ENCODE results near the gene GNG3.

GNG3 gene

GRCh38 chr11:62678770-62679696, 28.4 kb upstream of the GNG3 start, which contains the start of gene UBXN1:
Gene UBXN1, minus strand, starts transcription at chr11:62679073. Its CDS starts 150 bp downstream, at chr11:62678923.
- Histone ChIP-seq H3K4me2 (ENCODE audit: low read length, poor library complexity, severe bottlenecking) (peak within 1 kb of the TSS; percentile 72), H3K14ac (ENCODE audit: low read length in 2 of 2) (peak within 1 kb of the TSS in 1 of 2 experiments; percentile 83), H3K79me1 (replicated peaks; ENCODE audit: low read length, poor library complexity, severe bottlenecking) (peaks cover 9% of the 10 kb centered on the region), H3K4me3 (ENCODE audit: insufficient read depth in 1 of 2, low read depth in 1 of 2, low read length in 2 of 2) (peak within 1 kb of the TSS; percentile 98), H3K36me3 (ENCODE audit: control insufficient read depth in 1 of 2, insufficient read depth in 2 of 2, low read depth in 1 of 2, low read length in 2 of 2) (peaks cover 13 to 33% of the 10 kb centered on the region in 2 experiments), H3K9me3 (ENCODE audit: control insufficient read depth, low read length) (no peaks in the 10 kb centered on the region), H2BK12ac (ENCODE audit: low read length in 2 of 2) (peak within 1 kb of the TSS in 1 of 2 experiments; percentile 43), H3K9ac (ENCODE audit: low read length) (peak within 1 kb of the TSS; percentile 98), H2BK15ac (ENCODE audit: low read depth, poor library complexity, severe bottlenecking) (peak within 1 kb of the TSS; percentile 55), H4K91ac (ENCODE audit: low read length) (peak within 1 kb of the TSS; percentile 79), H3K23ac (ENCODE audit: low read length in 2 of 2) (no peak within 1 kb of the TSS), H2BK120ac (ENCODE audit: low read depth, low read length) (no peak within 1 kb of the TSS), H2AFZ (ENCODE audit: low read depth, low read length) (peak within 1 kb of the TSS; percentile 80), H3K27ac (ENCODE audit: low read length, poor library complexity, severe bottlenecking) (peak within 1 kb of the TSS; percentile 50), H3K4ac (ENCODE audit: low read depth in 1 of 2, low read length in 2 of 2) (peak within 1 kb of the TSS; percentile 76 to 90), H4K8ac (ENCODE audit: low read length) (peak within 1 kb of the TSS; percentile 91), H2AK5ac (ENCODE audit: low read length, severe bottlenecking) (no peak within 1 kb of the TSS), H3K4me1 (ENCODE audit: control insufficient read depth, insufficient read depth, low read depth, low read length) (peaks cover 9% of the 10 kb centered on the region), H3K18ac (ENCODE audit: low read depth in 1 of 2, low read length in 2 of 2) (peak within 1 kb of the TSS; percentile 61 to 79), H2BK5ac (ENCODE audit: low read depth, low read length, poor library complexity, severe bottlenecking) (no peak within 1 kb of the TSS), H3K27me3 (ENCODE audit: control insufficient read depth in 1 of 2, insufficient read depth in 1 of 2, low read length in 2 of 2) (no peaks in the 10 kb centered on the region)
- peak; percentile 92 for DNase-seq
- 8% methylated on average over 49 of the region's 55 CpGs for WGBS

GRCh38 chr11:62680825-62681240, 26.6 kb upstream of the GNG3 start:
- H4K91ac ChIP-seq (ENCODE audit: low read length): peak overlapping the region; percentile 49
- H3K79me1 ChIP-seq (replicated peaks; ENCODE audit: low read length, poor library complexity, severe bottlenecking): peaks cover 9% of the 10 kb centered on the region
- H3K18ac ChIP-seq (ENCODE audit: low read depth in 1 of 2, low read length in 2 of 2): no peak overlapping the region
- H3K9me3 ChIP-seq (ENCODE audit: control insufficient read depth, low read length): no peaks in the 10 kb centered on the region
- H2BK15ac ChIP-seq (ENCODE audit: low read depth, poor library complexity, severe bottlenecking): no peak overlapping the region
- no peak overlapping the region for H2BK5ac ChIP-seq (ENCODE audit: low read depth, low read length, poor library complexity, severe bottlenecking)
- WGBS: 65% methylated on average over 3 of the region's 4 CpGs
- no peak overlapping the region for H2AK5ac ChIP-seq (ENCODE audit: low read length, severe bottlenecking)
- H3K9ac ChIP-seq (ENCODE audit: low read length): peak overlapping the region; percentile 44
- peak overlapping the region; percentile 71 for H4K8ac ChIP-seq (ENCODE audit: low read length)
- H3K4ac ChIP-seq (ENCODE audit: low read depth in 1 of 2, low read length in 2 of 2): peak overlapping the region in 1 of 2 experiments; percentile 73
- H3K27me3 ChIP-seq (ENCODE audit: control insufficient read depth in 1 of 2, insufficient read depth in 1 of 2, low read length in 2 of 2): no peaks in the 10 kb centered on the region
- peak overlapping the region; percentile 39 for H3K27ac ChIP-seq (ENCODE audit: low read length, poor library complexity, severe bottlenecking)
- H3K4me1 ChIP-seq (ENCODE audit: control insufficient read depth, insufficient read depth, low read depth, low read length): peaks cover 9% of the 10 kb centered on the region
- no peak overlapping the region for H3K4me2 ChIP-seq (ENCODE audit: low read length, poor library complexity, severe bottlenecking)
- H3K23ac ChIP-seq (ENCODE audit: low read length in 2 of 2): no peak overlapping the region
- H3K4me3 ChIP-seq (ENCODE audit: insufficient read depth in 1 of 2, low read depth in 1 of 2, low read length in 2 of 2): peak overlapping the region in 1 of 2 experiments; percentile 28
- H2BK120ac ChIP-seq (ENCODE audit: low read depth, low read length): no peak overlapping the region
- H3K14ac ChIP-seq (ENCODE audit: low read length in 2 of 2): no peak overlapping the region
- no peak overlapping the region for H2BK12ac ChIP-seq (ENCODE audit: low read length in 2 of 2)
- DNase-seq: peak; percentile 90
- no peak overlapping the region for H2AFZ ChIP-seq (ENCODE audit: low read depth, low read length)
- H3K36me3 ChIP-seq (ENCODE audit: control insufficient read depth in 1 of 2, insufficient read depth in 2 of 2, low read depth in 1 of 2, low read length in 2 of 2): peaks cover 13 to 22% of the 10 kb centered on the region in 2 experiments

GRCh38 chr11:62682518-62682917, 25.0 kb upstream of the GNG3 start:
- Histone ChIP-seq H3K27me3 (ENCODE audit: control insufficient read depth in 1 of 2, insufficient read depth in 1 of 2, low read length in 2 of 2) (no peaks in the 10 kb centered on the region), H3K23ac (ENCODE audit: low read length in 2 of 2) (no peak overlapping the region), H3K4me1 (ENCODE audit: control insufficient read depth, insufficient read depth, low read depth, low read length) (peaks cover 5% of the 10 kb centered on the region), H3K36me3 (ENCODE audit: control insufficient read depth in 1 of 2, insufficient read depth in 2 of 2, low read depth in 1 of 2, low read length in 2 of 2) (peaks cover 6 to 15% of the 10 kb centered on the region in 2 experiments), H4K8ac (ENCODE audit: low read length) (no peak overlapping the region), H2BK120ac (ENCODE audit: low read depth, low read length) (no peak overlapping the region), H4K91ac (ENCODE audit: low read length) (no peak overlapping the region), H2BK12ac (ENCODE audit: low read length in 2 of 2) (no peak overlapping the region), H3K18ac (ENCODE audit: low read depth in 1 of 2, low read length in 2 of 2) (no peak overlapping the region), H3K4me3 (ENCODE audit: insufficient read depth in 1 of 2, low read depth in 1 of 2, low read length in 2 of 2) (no peak overlapping the region), H2BK15ac (ENCODE audit: low read depth, poor library complexity, severe bottlenecking) (no peak overlapping the region), H3K9me3 (ENCODE audit: control insufficient read depth, low read length) (no peaks in the 10 kb centered on the region), H3K14ac (ENCODE audit: low read length in 2 of 2) (no peak overlapping the region), H3K4ac (ENCODE audit: low read depth in 1 of 2, low read length in 2 of 2) (no peak overlapping the region), H2AK5ac (ENCODE audit: low read length, severe bottlenecking) (peak overlapping the region; percentile 81), H3K27ac (ENCODE audit: low read length, poor library complexity, severe bottlenecking) (no peak overlapping the region), H3K4me2 (ENCODE audit: low read length, poor library complexity, severe bottlenecking) (no peak overlapping the region), H3K79me1 (replicated peaks; ENCODE audit: low read length, poor library complexity, severe bottlenecking) (peaks cover 3% of the 10 kb centered on the region), H2AFZ (ENCODE audit: low read depth, low read length) (no peak overlapping the region), H3K9ac (ENCODE audit: low read length) (no peak overlapping the region), H2BK5ac (ENCODE audit: low read depth, low read length, poor library complexity, severe bottlenecking) (no peak overlapping the region)
- no peak for DNase-seq
- 97% methylated on average over 7 of the region's 7 CpGs for WGBS
